ENCODE results near the gene MYRFL.

MYRFL gene

DNA sequence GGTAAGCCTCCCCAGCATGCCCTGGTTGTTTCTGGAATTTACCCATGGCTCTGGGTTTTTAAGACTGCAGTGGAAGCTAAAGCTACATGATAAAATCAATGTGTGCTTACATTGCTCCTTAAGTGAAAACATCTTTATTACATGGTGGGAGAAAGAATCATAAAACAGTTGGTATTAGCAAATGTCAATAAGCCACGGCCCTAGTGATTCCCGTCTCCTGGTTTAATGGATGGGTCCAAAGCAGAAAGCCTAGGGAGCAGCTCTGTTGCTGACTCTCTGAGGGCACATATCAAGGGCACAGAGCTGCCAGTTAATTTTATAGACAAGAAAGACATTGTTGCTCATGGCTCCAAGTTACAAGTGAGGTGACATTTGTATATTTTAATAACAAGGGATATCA, 127.9 kb downstream of the MYRFL start:
- Histone ChIP-seq H2AFZ (ENCODE audit: low read depth) (no peak overlapping the region), H3K27me3 (ENCODE audit: insufficient read depth, low read depth) (no peaks in the 10 kb centered on the region), H3K4me1 (ENCODE audit: low read depth, poor library complexity, severe bottlenecking) (no peaks in the 10 kb centered on the region), H3K36me3 (ENCODE audit: insufficient read depth) (no peaks in the 10 kb centered on the region), H3K79me2 (ENCODE audit: insufficient read depth, low read depth) (no peaks in the 10 kb centered on the region), H3K9ac (no peak overlapping the region), H3K27ac (no peak overlapping the region), H3K4me2 (no peak overlapping the region), H4K20me1 (ENCODE audit: insufficient read depth) (no peaks in the 10 kb centered on the region), H3K4me3 (IDR thresholded peaks at IDR 0.05; ENCODE audit: insufficient read depth, low read depth, low read length) (no peak overlapping the region)
- no peak for TF ChIP-seq CTCF (conservative IDR thresholded peaks at IDR 0.05; ENCODE audit: low read depth, low read length)

GRCh38 chr12:69961246-69961645, 136.2 kb downstream of the MYRFL start:
- no peaks in the 10 kb centered on the region for H3K36me3 ChIP-seq (ENCODE audit: insufficient read depth)
- no peaks in the 10 kb centered on the region for H3K27me3 ChIP-seq (ENCODE audit: insufficient read depth, low read depth)
- H3K9ac ChIP-seq = no peak overlapping the region
- TF ChIP-seq CTCF (conservative IDR thresholded peaks at IDR 0.05; ENCODE audit: low read depth, low read length) = no peak
- H3K4me2 ChIP-seq = no peak overlapping the region
- no peak overlapping the region for H3K4me3 ChIP-seq (IDR thresholded peaks at IDR 0.05; ENCODE audit: insufficient read depth, low read depth, low read length)
- no peak overlapping the region for H3K27ac ChIP-seq
- no peaks in the 10 kb centered on the region for H4K20me1 ChIP-seq (ENCODE audit: insufficient read depth)
- H3K79me2 ChIP-seq (ENCODE audit: insufficient read depth, low read depth) = no peaks in the 10 kb centered on the region
- H2AFZ ChIP-seq (ENCODE audit: low read depth) = no peak overlapping the region
- no peaks in the 10 kb centered on the region for H3K4me1 ChIP-seq (ENCODE audit: low read depth, poor library complexity, severe bottlenecking)

- Histone ChIP-seq H4K20me1 (ENCODE audit: insufficient read depth) (no peaks in the 10 kb centered on the region), H3K4me3 (IDR thresholded peaks at IDR 0.05; ENCODE audit: insufficient read depth, low read depth, low read length) (no peak overlapping the region), H3K27me3 (ENCODE audit: insufficient read depth, low read depth) (no peaks in the 10 kb centered on the region), H3K9ac (no peak overlapping the region), H2AFZ (ENCODE audit: low read depth) (no peak overlapping the region), H3K79me2 (ENCODE audit: insufficient read depth, low read depth) (no peaks in the 10 kb centered on the region), H3K36me3 (ENCODE audit: insufficient read depth) (no peaks in the 10 kb centered on the region), H3K27ac (no peak overlapping the region), H3K4me2 (no peak overlapping the region), H3K4me1 (ENCODE audit: low read depth, poor library complexity, severe bottlenecking) (no peaks in the 10 kb centered on the region)
- TF ChIP-seq CTCF (conservative IDR thresholded peaks at IDR 0.05; ENCODE audit: low read depth, low read length) = no peak
Observed at GRCh38 chr12:69966409-69966808, 141.4 kb downstream of the MYRFL start.

DNA sequence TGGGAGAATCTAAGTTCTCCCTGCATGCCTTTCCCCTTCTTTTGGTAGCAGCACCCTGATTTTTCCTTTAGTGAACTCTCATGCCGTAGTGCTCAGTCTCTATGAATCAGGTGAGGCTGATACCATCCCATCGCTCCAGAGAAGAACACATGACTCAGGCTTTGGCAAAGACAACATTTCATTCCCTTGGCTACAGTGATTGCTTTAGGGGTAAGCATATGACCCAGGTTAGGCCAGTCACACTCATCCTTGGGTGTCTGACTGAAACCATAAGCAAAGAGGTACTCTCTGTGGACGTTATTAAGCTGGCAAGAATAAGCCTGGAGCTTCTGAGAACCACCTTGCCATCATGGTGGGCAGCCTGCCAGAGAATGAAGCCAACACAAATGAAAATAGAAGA, 141.8 kb downstream of the MYRFL start:
- TF ChIP-seq CTCF (conservative IDR thresholded peaks at IDR 0.05; ENCODE audit: low read depth, low read length) = no peak
- no peaks in the 10 kb centered on the region for H3K27me3 ChIP-seq (ENCODE audit: insufficient read depth, low read depth)
- no peaks in the 10 kb centered on the region for H3K4me1 ChIP-seq (ENCODE audit: low read depth, poor library complexity, severe bottlenecking)
- H3K4me2 ChIP-seq = no peak overlapping the region
- no peak overlapping the region for H3K9ac ChIP-seq
- no peak overlapping the region for H3K4me3 ChIP-seq (IDR thresholded peaks at IDR 0.05; ENCODE audit: insufficient read depth, low read depth, low read length)
- H3K36me3 ChIP-seq (ENCODE audit: insufficient read depth) = no peaks in the 10 kb centered on the region
- H2AFZ ChIP-seq (ENCODE audit: low read depth) = no peak overlapping the region
- no peak overlapping the region for H3K27ac ChIP-seq
- no peaks in the 10 kb centered on the region for H3K79me2 ChIP-seq (ENCODE audit: insufficient read depth, low read depth)
- no peaks in the 10 kb centered on the region for H4K20me1 ChIP-seq (ENCODE audit: insufficient read depth)

- no peaks in the 10 kb centered on the region for H3K4me1 ChIP-seq (ENCODE audit: low read depth, poor library complexity, severe bottlenecking)
- no peaks in the 10 kb centered on the region for H4K20me1 ChIP-seq (ENCODE audit: insufficient read depth)
- no peaks in the 10 kb centered on the region for H3K27me3 ChIP-seq (ENCODE audit: insufficient read depth, low read depth)
- no peak overlapping the region for H3K9ac ChIP-seq
- no peak for TF ChIP-seq CTCF (conservative IDR thresholded peaks at IDR 0.05; ENCODE audit: low read depth, low read length)
- H3K79me2 ChIP-seq (ENCODE audit: insufficient read depth, low read depth) = no peaks in the 10 kb centered on the region
- H3K4me2 ChIP-seq = no peak overlapping the region
- no peak overlapping the region for H3K4me3 ChIP-seq (IDR thresholded peaks at IDR 0.05; ENCODE audit: insufficient read depth, low read depth, low read length)
- no peak overlapping the region for H2AFZ ChIP-seq (ENCODE audit: low read depth)
- no peaks in the 10 kb centered on the region for H3K36me3 ChIP-seq (ENCODE audit: insufficient read depth)
- H3K27ac ChIP-seq = no peak overlapping the region
Observed at GRCh38 chr12:69969011-69969410, 144.0 kb downstream of the MYRFL start.
